Activated CD8-positive, alpha-beta memory T cell treated with anti-CD3 and anti-CD28 coated beads, Interleukin-2, amount 50 U/mL, for 1 hour (primary cell): ENCODE data around the gene GSN.

Experiments
- DNase-seq: peaks from one replicate; pipeline ENCODE4 v3.0.0-alpha.2; 2020; ENCODE audit errors: extremely low read depth

Gene GSN

GRCh38 chr9:121273064-121273775 is 5.3 kb downstream of the GSN start:
- no peak for DNase-seq

GRCh38 chr9:121274851-121275250 is 6.9 kb downstream of the GSN start:
- DNase-seq: no peak

- no peak for DNase-seq
These were observed 8.1 kb downstream of the GSN start for GRCh38 chr9:121275781-121276658.

- DNase-seq: no peak
These were observed 9.1 kb downstream of the GSN start for GRCh38 chr9:121277026-121277425.

GRCh38 chr9:121277518-121278295 is 9.7 kb downstream of the GSN start:
- no peak for DNase-seq

GRCh38 chr9:121278477-121279261 is 10.7 kb downstream of the GSN start:
- DNase-seq: no peak

- DNase-seq: no peak
These were observed 11.9 kb downstream of the GSN start for GRCh38 chr9:121279776-121280388.

GRCh38 chr9:121280715-121281613 is 13.0 kb downstream of the GSN start:
- no peak for DNase-seq

GRCh38 chr9:121281614-121282276 is 13.8 kb downstream of the GSN start:
- no peak for DNase-seq

- DNase-seq: no peak
These were observed 14.5 kb downstream of the GSN start for GRCh38 chr9:121282277-121283079.

- DNase-seq: no peak
These were observed 15.1 kb downstream of the GSN start for GRCh38 chr9:121283080-121283398.

GRCh38 chr9:121283856-121284732 is 16.1 kb downstream of the GSN start:
- no peak for DNase-seq

- no peak for DNase-seq
These were observed 16.9 kb downstream of the GSN start for GRCh38 chr9:121284733-121285451.

- no peak for DNase-seq
These were observed 18.1 kb downstream of the GSN start for GRCh38 chr9:121285835-121286687.

GRCh38 chr9:121286688-121286972 is 18.7 kb downstream of the GSN start:
- no peak for DNase-seq

GRCh38 chr9:121286973-121287741 is 19.2 kb downstream of the GSN start:
- no peak for DNase-seq
